GM12878 (cell line): ENCODE data around the gene TLR9. TPM values are rescaled to one million over a fixed set of nuclear protein-coding genes. Genes with fewer than 3 reads are reported as not detected.
"Not testable (repeated sequence)": the region's sequence is repeated elsewhere in the genome, so short reads cannot be mapped to it uniquely, and the experiment has no call there.

Experiments used
- ATAC-seq: fragments of 200-7000 bp; cut with Tn5 transposase; 3 replicates; pipeline ENCODE4 v1.9.1; 2020; ENCODE audit warnings: mild to moderate bottlenecking, moderate library complexity
- BruUV-seq: library from RNA; stranded (reverse); fragments of 400-500 nt; replicated peaks from 2 replicates; lab custom pipeline; 2021; lab: Mats Ljungman, UMichigan
- CTCF ChIA-PET: fragments of 300-600 bp; sonication (Branson Sonifier 250); formaldehyde crosslinking; extraction: SDS; loops from one replicate; lab custom pipeline; 2021; ENCODE audit warnings: inconsistent platforms; lab: Yijun Ruan, JAX
- POLR2A ChIA-PET: fragments of 350-600 bp; formaldehyde crosslinking; extraction: SDS; loops from one replicate; lab custom pipeline; 2021; ENCODE audit warnings: inconsistent platforms; lab: Charles Lee
- RAD21 ChIA-PET: fragments of 300-600 bp; sonication (Branson Sonifier 250); formaldehyde crosslinking; loops from one replicate; lab custom pipeline; 2023; ENCODE audit warnings: antibody characterized with exemption; ENCODE audit not compliant: unreplicated experiment; lab: Charles Lee
- SMC1A ChIA-PET: fragments of 300-600 bp; sonication (Branson Sonifier 250); formaldehyde crosslinking; loops from one replicate; lab custom pipeline; 2023; ENCODE audit not compliant: unreplicated experiment, uncharacterized antibody; lab: Charles Lee
- DNase-seq: peaks from one replicate; pipeline ENCODE4 v3.0.0-alpha.2; 2011; ENCODE audit warnings: low read depth, low spot score
- FAIRE-seq: peaks from 3 replicates; lab custom pipeline; 2011; peaks lifted over from hg19 to GRCh38; lab: Jason Lieb, UNC
- H2AFZ ChIP-seq: 2 replicates; pipeline ENCODE4 v1.6.0; 2011; ENCODE audit warnings: low read depth, low read length, control low read depth; ENCODE audit not compliant: control insufficient read depth
- H3K27ac ChIP-seq: 2 replicates; pipeline ENCODE4 v1.5.1; 2011; ENCODE audit warnings: control low read depth; ENCODE audit not compliant: control insufficient read depth, insufficient read depth
- H3K27me3 ChIP-seq, 2 experiments: replicated peaks in 1 of 2; 2 replicates each; pipeline versions ENCODE4 v1.6.0 to v1.6.1; 2011; ENCODE audit warnings: low read length in 1 of 2; ENCODE audit not compliant: control insufficient read depth in 2 of 2, insufficient read depth in 2 of 2
- H3K36me3 ChIP-seq, 2 experiments: 2 replicates each; pipeline ENCODE4 v1.5.1; 2011; ENCODE audit warnings: low read length in 1 of 2; ENCODE audit not compliant: control insufficient read depth in 2 of 2, insufficient read depth in 2 of 2
- H3K4me1 ChIP-seq: 2 replicates; pipeline ENCODE4 v1.6.1; 2011; ENCODE audit warnings: mild to moderate bottlenecking, low read length, moderate library complexity, mixed read lengths; ENCODE audit not compliant: control insufficient read depth, insufficient read depth
- H3K4me2 ChIP-seq: 2 replicates; pipeline ENCODE4 v1.6.0; 2011; ENCODE audit warnings: control low read depth; ENCODE audit not compliant: control insufficient read depth, insufficient read depth
- H3K4me3 ChIP-seq: fragments of 200-600 bp; sonication (generic); 2 replicates; pipeline ENCODE4 v1.5.1; 2016
- H3K79me2 ChIP-seq: 2 replicates; pipeline ENCODE4 v1.6.0; 2011; ENCODE audit warnings: low read length; ENCODE audit not compliant: control insufficient read depth, insufficient read depth
- H3K9ac ChIP-seq: 2 replicates; pipeline ENCODE4 v1.8.0; 2011; ENCODE audit warnings: low read length, control low read depth, mixed read lengths; ENCODE audit not compliant: control insufficient read depth, insufficient read depth
- H3K9me3 ChIP-seq: replicated peaks from 3 replicates; pipeline ENCODE4 v1.5.1; 2011; ENCODE audit warnings: mild to moderate bottlenecking, low read length; ENCODE audit not compliant: control insufficient read depth, insufficient read depth
- H4K20me1 ChIP-seq: 2 replicates; pipeline ENCODE4 v1.6.0; 2011; ENCODE audit not compliant: control insufficient read depth, insufficient read depth
- LARP7 ChIP-seq: fragments of 450-650 bp; IDR thresholded peaks from 2 replicates; pipeline ENCODE4 v1.6.1; 2017; ENCODE audit warnings: mild to moderate bottlenecking
- SUZ12 ChIP-seq: fragments of 200-600 bp; sonication (generic); IDR thresholded peaks from one replicate; pipeline ENCODE4 v1.6.1; 2018; ENCODE audit warnings: antibody characterized with exemption, mild to moderate bottlenecking; ENCODE audit not compliant: unreplicated experiment
- YY1 ChIP-seq: IDR thresholded peaks from 2 replicates; pipeline ENCODE4 v1.6.1; 2011; ENCODE audit warnings: low read depth, mild to moderate bottlenecking, low read length
- WGBS: methylation state at CpG from one replicate; pipeline ENCODE4 v1.1.6; 2016; ENCODE audit warnings: low lambda C conversion rate; ENCODE audit not compliant: insufficient replicate concordance, insufficient coverage; ENCODE audit errors: missing lambda C conversion rate; 5-methylcytosine and 5-hydroxymethylcytosine counted together
- in situ Hi-C: fragments of 300-500 bp; cut with MboI; formaldehyde crosslinking; loops from 9 replicates; pipeline ENCODE4 v1.14.3; 2018; ENCODE audit warnings: mixed read lengths
- intact Hi-C: fragments of 100-400 bp; cut with micrococcal nuclease; formaldehyde crosslinking; loops from one replicate; pipeline ENCODE4 v1.14.2; 2022; ENCODE audit not compliant: unreplicated experiment
- polyA plus RNA-seq, 11 experiments: library from polyadenylated mRNA; depleted of rRNA in 4 of 11; unstranded in 6 of 11; stranded (reverse) in 5 of 11; fragments of >200 nt; fragmentation: Nextera tagmentation in 4 of 11; fragmentation: Illumina TruSeq in 1 of 11; extraction: Ambion mirVana in 4 of 11; extraction: Trizol in 1 of 11; gene quantifications; 1 replicate in 1 of 11; 2 replicates in 10 of 11; pipeline versions ENCODE4 v1.2.1 to v1.2.3, GENCODE V29; 2011 to 2016; ENCODE audit warnings: inconsistent platforms in 2 of 11, missing spikeins in 2 of 11, low read depth in 1 of 11
- total RNA-seq, 4 experiments: library from RNA; depleted of rRNA in 3 of 4; stranded (reverse); fragments of >200 nt in 3 of 4; fragmentation: Illumina TruSeq in 1 of 4; extraction: Trizol in 1 of 4; gene quantifications; 2 replicates each; pipeline versions ENCODE4 v1.2.1 to v1.2.3, GENCODE V29; 2013 to 2021
- TF ChIP-seq, protein P1 (sequence below): fragments of 450-650 bp; formaldehyde crosslinking; IDR thresholded peaks from 2 replicates; pipeline ENCODE4 v1.4.0; 2022; ENCODE audit warnings: mild to moderate bottlenecking, moderate library complexity
- TF ChIP-seq, protein P2 (sequence below): fragments of 150-350 bp; IDR thresholded peaks from 2 replicates; pipeline ENCODE4 v1.6.1; 2016; ENCODE audit warnings: low read depth, low read length

The TLR9 gene
- total and polyA plus RNA-seq, 10 of the 15 experiments (the other 5 are each of a cell fraction or from before 2014, with no cell fraction given): 0.10 to 4.8 (median 0.53) TPM; not detected in 1

DNA sequence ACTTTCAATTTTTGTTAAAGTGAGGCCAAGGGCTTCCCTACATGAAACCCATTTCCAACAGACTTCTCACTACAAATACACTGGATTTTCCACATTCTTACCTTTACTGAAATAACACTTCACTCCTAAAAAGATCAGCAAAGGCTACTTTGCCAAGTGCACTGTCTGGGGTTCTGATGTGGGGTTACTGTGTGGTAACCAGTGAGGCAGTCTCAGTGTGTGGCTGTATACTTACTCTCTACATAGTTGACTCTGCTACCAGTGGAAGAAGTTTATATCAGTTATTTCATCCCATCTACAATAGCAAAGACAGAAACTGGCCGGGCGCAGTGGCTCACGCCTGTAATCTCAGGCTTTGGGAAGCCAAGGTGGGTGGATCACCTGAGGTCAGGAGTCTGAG lies 47.4 kb upstream of the TLR9 start (continued):
- no peak for TF ChIP-seq SUZ12
- TF ChIP-seq YY1: no peak
- TF ChIP-seq, protein P1, sequence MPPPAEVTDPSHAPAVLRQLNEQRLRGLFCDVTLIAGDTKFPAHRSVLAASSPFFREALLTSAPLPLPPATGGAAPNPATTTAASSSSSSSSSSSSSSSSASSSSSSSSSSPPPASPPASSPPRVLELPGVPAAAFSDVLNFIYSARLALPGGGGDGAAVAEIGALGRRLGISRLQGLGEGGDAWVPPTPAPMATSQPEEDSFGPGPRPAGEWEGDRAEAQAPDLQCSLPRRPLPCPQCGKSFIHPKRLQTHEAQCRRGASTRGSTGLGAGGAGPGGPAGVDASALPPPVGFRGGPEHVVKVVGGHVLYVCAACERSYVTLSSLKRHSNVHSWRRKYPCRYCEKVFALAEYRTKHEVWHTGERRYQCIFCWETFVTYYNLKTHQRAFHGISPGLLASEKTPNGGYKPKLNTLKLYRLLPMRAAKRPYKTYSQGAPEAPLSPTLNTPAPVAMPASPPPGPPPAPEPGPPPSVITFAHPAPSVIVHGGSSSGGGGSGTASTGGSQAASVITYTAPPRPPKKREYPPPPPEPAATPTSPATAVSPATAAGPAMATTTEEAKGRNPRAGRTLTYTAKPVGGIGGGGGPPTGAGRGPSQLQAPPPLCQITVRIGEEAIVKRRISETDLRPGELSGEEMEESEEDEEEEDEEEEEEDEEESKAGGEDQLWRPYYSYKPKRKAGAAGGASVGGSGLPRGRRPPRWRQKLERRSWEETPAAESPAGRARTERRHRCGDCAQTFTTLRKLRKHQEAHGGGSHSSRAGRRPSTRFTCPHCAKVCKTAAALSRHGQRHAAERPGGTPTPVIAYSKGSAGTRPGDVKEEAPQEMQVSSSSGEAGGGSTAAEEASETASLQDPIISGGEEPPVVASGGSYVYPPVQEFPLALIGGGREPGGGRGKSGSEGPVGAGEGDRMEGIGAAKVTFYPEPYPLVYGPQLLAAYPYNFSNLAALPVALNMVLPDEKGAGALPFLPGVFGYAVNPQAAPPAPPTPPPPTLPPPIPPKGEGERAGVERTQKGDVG (CRISPR knock-in tag): no peak
- TF ChIP-seq LARP7: no peak
- TF ChIP-seq, protein P2, sequence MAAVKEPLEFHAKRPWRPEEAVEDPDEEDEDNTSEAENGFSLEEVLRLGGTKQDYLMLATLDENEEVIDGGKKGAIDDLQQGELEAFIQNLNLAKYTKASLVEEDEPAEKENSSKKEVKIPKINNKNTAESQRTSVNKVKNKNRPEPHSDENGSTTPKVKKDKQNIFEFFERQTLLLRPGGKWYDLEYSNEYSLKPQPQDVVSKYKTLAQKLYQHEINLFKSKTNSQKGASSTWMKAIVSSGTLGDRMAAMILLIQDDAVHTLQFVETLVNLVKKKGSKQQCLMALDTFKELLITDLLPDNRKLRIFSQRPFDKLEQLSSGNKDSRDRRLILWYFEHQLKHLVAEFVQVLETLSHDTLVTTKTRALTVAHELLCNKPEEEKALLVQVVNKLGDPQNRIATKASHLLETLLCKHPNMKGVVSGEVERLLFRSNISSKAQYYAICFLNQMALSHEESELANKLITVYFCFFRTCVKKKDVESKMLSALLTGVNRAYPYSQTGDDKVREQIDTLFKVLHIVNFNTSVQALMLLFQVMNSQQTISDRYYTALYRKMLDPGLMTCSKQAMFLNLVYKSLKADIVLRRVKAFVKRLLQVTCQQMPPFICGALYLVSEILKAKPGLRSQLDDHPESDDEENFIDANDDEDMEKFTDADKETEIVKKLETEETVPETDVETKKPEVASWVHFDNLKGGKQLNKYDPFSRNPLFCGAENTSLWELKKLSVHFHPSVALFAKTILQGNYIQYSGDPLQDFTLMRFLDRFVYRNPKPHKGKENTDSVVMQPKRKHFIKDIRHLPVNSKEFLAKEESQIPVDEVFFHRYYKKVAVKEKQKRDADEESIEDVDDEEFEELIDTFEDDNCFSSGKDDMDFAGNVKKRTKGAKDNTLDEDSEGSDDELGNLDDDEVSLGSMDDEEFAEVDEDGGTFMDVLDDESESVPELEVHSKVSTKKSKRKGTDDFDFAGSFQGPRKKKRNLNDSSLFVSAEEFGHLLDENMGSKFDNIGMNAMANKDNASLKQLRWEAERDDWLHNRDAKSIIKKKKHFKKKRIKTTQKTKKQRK: no peak

DNA sequence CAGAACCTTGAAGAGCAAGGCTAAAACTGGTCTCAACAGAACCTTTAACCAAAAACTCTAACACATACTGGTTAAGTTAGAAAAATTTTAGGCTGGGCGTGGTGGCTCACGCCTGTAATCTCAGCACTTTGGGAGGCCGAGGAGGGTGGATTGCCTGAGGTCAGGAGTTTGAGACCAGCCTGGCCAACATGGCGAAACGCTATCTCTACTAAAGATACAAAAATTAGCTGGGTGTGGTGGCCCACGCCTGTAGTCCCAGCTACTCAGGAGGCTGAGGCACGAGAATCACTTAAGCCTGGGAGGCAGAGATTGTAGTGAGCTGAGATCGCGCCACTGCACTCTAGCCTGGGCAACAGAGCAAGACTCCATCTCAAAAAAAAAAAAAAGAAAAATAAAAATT lies 46.7 kb upstream of the TLR9 start:
- H3K27ac ChIP-seq, H3K27me3 ChIP-seq, FAIRE-seq, in situ Hi-C loops, BruUV-seq, H2AFZ ChIP-seq, DNase-seq, ATAC-seq, H4K20me1 ChIP-seq, H3K9me3 ChIP-seq, intact Hi-C loops: not testable (repeated sequence)
- ChIA-PET CTCF (interaction anchor here (0.7 to 2.3 kb wide), 9 partner anchors 13 to 52 kb away, joined by 3 to 10 read pairs (median 5); partner anchors contain the start of gene TLR9), POLR2A (interaction anchor here (0.7 to 1.8 kb wide), 4 partner anchors 27 to 725 kb away, joined by 3 to 8 read pairs (median 4); partner anchors contain the start of genes PPM1M and TLR9), SMC1A (interaction anchor here (0.6 to 2.8 kb wide), 12 partner anchors 9 to 83 kb away, joined by 3 to 8 read pairs (median 4); partner anchors contain the start of gene TLR9), RAD21 (interaction anchor here (0.8 to 2.2 kb wide), 4 partner anchors 12 to 52 kb away, joined by 3 to 11 read pairs (median 5); no protein-coding TSS in a partner anchor)
- Histone ChIP-seq H3K9ac (peak overlapping the region; percentile 14; the same call in 1 of the 2 replicates), H3K79me2 (peaks cover 87% of the 10 kb centered on the region), H3K36me3 (peaks cover 8 to 22% of the 10 kb centered on the region in 2 experiments), H3K4me3 (peak overlapping the region; percentile 53; the same call in 1 of the 2 replicates), H3K4me1 (peaks cover 10% of the 10 kb centered on the region), H3K4me2 (peak overlapping the region; percentile 70)
- 87% methylated on average over 9 of the region's 9 CpGs for WGBS
